NCI-H82 treated with DMSO at 0.1 percent for 48 hours (cell line): ENCODE results near the gene ADAMTS17.
"Not testable (repeated sequence)": the region's sequence is repeated elsewhere in the genome, so short reads cannot be mapped to it uniquely, and the experiment has no call there.

Source experiments
- DNase-seq: peaks from one replicate; lab custom pipeline; 2025; ENCODE audit not compliant: unreplicated experiment; lab: John Stamatoyannopoulos, UW

ADAMTS17 gene

GRCh38 chr15:100339999-100340398 lies 1.8 kb downstream of the ADAMTS17 start:
- no peak for DNase-seq

- DNase-seq: not testable (repeated sequence)
These were observed 2.3 kb downstream of the ADAMTS17 start for GRCh38 chr15:100339451-100339850.

GRCh38 chr15:100338971-100339444 lies 2.8 kb downstream of the ADAMTS17 start:
- DNase-seq: no peak

- no peak for DNase-seq
These were observed 3.5 kb downstream of the ADAMTS17 start for GRCh38 chr15:100338247-100338646.

GRCh38 chr15:100337096-100338044 lies 4.4 kb downstream of the ADAMTS17 start:
- no peak for DNase-seq

GRCh38 chr15:100336061-100336460 lies 5.7 kb downstream of the ADAMTS17 start:
- no peak for DNase-seq

- no peak for DNase-seq
These were observed 6.3 kb downstream of the ADAMTS17 start for GRCh38 chr15:100335335-100335999.

- DNase-seq: no peak
These were observed 6.9 kb downstream of the ADAMTS17 start for GRCh38 chr15:100334905-100335304.

GRCh38 chr15:100334456-100334855 lies 7.3 kb downstream of the ADAMTS17 start:
- DNase-seq: no peak

GRCh38 chr15:100334015-100334414 lies 7.8 kb downstream of the ADAMTS17 start:
- DNase-seq: no peak

- DNase-seq: no peak
These were observed 8.5 kb downstream of the ADAMTS17 start for GRCh38 chr15:100333236-100333635.

GRCh38 chr15:100332721-100333120 lies 9.1 kb downstream of the ADAMTS17 start:
- DNase-seq: no peak

GRCh38 chr15:100332231-100332630 lies 9.5 kb downstream of the ADAMTS17 start:
- no peak for DNase-seq

- no peak for DNase-seq
These were observed 11.1 kb downstream of the ADAMTS17 start for GRCh38 chr15:100330629-100331215.

- no peak for DNase-seq
These were observed 11.6 kb downstream of the ADAMTS17 start for GRCh38 chr15:100330221-100330620.

GRCh38 chr15:100328796-100329195 lies 13.0 kb downstream of the ADAMTS17 start:
- no peak for DNase-seq

- no peak for DNase-seq
These were observed 22.9 kb downstream of the ADAMTS17 start for GRCh38 chr15:100318880-100319279.

- no peak for DNase-seq
These were observed 26.9 kb downstream of the ADAMTS17 start for GRCh38 chr15:100314809-100315400.

- no peak for DNase-seq
These were observed 29.8 kb downstream of the ADAMTS17 start for GRCh38 chr15:100311833-100312476.

GRCh38 chr15:100311154-100311625 lies 30.6 kb downstream of the ADAMTS17 start:
- no peak for DNase-seq
